GM20000 (cell line): ENCODE measurements around the gene ARHGAP45.
"Not testable (repeated sequence)": the region's sequence is repeated elsewhere in the genome, so short reads cannot be mapped to it uniquely, and the experiment has no call there.

Source experiments
- DNase-seq: peaks from one replicate; pipeline ENCODE4 v3.0.0; 2012; ENCODE audit warnings: low spot score
- CTCF ChIP-seq: IDR thresholded peaks from 2 replicates; pipeline ENCODE4 v1.5.1; 2012; ENCODE audit warnings: mild to moderate bottlenecking, control low read depth; ENCODE audit errors: extremely low read depth, missing control alignments

Gene ARHGAP45

GRCh38 chr19:1066748-1067340 lies at the start of gene ARHGAP45:
Gene ARHGAP45, plus strand, starts transcription at chr19:1067167. Its CDS starts 239 bp downstream, at chr19:1067406.
- DNase-seq, result peak; percentile 94
- no peak for TF ChIP-seq CTCF

- no peak for DNase-seq
- no peak for TF ChIP-seq CTCF
Measured at GRCh38 chr19:1017906-1018305, 49.1 kb upstream of the ARHGAP45 start.

GRCh38 chr19:1018393-1018792 lies 48.6 kb upstream of the ARHGAP45 start:
- TF ChIP-seq CTCF, result no peak
- no peak for DNase-seq

DNA sequence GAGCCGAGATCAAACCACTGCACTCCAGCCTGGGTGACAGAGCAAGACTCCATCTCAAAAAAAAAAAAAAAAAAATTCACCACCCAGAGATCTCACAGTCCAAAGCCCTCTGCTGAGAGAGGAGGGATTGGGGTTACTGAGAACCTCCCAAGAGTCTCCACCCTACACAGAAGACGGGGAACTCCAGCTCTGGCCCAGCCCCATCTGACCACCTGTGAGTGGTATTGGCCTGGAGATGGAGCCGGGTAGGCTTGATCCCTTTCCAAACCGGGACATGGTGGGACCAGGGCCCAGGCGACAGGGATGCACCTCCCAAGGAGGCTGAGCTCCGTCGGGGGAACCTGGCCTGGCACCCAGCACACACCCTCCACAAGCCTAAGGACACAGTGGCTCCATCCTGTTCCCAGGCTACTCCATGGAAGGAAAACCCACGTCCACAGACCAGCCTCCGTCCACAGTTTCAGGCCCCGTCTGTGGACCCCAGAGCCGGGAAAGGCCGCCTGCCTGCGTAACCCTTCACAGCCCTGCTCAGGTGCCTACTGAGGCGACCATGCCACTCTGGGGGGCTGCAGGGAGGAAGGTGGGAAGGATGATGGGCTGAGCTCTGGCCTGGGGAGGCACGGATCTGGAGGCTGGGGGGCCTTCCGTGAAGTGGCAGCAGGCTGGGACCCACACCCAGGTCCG lies 47.9 kb upstream of the ARHGAP45 start:
- no peak for TF ChIP-seq CTCF

DNA sequence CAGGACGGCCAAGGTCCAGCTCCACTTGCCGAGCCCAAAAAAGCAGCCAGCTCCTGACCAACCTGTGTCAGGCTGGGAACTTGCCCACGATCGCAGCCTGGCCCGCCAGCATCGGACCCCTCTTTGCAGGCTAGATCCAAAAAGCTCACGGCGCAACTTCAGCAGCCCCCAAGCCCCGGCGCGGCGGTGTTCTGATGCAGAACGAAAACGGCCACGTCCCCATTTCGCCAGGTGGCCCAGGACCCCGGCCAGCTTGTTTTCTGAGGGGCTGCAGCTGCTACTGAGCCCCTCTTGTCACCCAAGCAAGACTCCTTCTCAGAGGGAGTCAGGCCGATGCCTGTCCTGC lies 47.4 kb upstream of the ARHGAP45 start:
- DNase-seq, result no peak
- no peak for TF ChIP-seq CTCF

More for the DNA sequence above, 47.9 kb upstream of the ARHGAP45 start:
- no peak for DNase-seq

DNA sequence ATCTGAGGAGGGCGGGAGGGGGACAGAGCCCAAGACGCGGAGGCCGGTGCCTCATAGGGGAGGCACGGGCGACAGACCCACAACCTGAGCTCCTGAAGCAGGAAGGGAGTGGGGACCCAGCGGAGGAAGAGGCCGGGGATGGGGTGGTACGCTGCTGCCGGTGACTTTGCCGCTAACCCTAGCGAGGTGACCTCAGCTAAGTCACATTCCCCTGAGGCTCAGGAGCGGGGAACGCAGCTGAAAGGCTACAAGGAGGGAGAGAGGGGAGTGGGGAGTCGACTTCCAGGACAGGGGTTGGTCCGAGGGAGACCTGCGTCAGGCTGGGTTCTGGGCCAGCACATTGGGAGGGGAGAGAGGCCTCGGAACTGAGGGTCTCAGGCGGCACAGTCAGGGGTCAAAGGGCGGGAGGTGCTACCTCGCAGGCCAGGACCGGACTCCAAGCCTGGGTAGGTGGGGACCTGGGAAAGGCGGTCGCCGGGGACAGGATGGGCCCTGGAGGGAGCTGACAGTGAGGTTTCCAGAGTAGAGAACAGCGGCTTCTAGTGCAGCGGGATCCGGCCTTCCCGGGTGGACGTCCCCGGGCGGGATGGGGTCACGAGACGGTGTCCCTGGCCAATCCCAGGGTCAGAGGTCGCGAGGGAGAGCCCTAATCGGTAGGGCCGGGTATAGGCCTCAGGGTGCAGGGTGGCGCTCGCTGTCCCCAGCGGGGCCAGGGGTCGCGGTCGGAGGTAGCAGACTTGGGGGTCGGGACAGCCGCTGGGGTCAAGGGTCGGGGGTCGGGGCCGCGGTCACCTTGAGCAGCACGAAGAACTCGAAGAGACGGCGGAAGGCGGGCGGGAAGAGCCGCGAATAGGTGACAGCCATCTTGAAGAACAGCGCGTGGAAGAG lies 46.7 kb upstream of the ARHGAP45 start:
- TF ChIP-seq CTCF, result no peak
- no peak for DNase-seq

GRCh38 chr19:1020868-1021425 lies 46.0 kb upstream of the ARHGAP45 start, which contains the start of gene TMEM259:
Gene TMEM259, minus strand, starts transcription at chr19:1021123. Its CDS starts 127 bp downstream, at chr19:1020996.
- no peak for TF ChIP-seq CTCF
- peak; percentile 100 for DNase-seq

- not testable (repeated sequence) for DNase-seq
Measured at GRCh38 chr19:1023883-1024188, 43.1 kb upstream of the ARHGAP45 start.

DNA sequence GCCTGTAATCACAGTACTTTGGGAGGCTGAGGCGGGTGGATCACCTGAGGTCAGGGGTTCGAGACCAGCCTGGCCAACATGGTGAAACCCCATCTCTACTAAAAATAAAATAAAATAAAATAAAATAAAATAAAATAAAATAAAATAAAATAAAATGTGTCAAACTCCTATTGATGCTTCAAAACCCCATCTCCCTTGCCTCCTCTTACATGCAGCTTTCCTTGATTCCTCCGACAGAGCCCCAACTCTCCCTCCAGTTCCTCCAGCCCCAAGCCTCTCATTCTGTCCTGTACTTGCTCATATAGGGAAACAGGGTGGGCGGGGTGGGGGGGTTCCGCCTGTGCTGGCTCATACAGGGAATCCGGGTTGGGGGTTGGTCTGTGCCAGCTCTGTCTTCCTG lies 41.9 kb upstream of the ARHGAP45 start:
- not testable (repeated sequence) for DNase-seq
